IMR-90 (cell line): ENCODE results near the gene RAB40C. TPM values are rescaled to one million over a fixed set of nuclear protein-coding genes. Genes with fewer than 3 reads are reported as not detected.

ENCODE experiments used
- ATAC-seq: fragments of 200-7000 bp; cut with Tn5 transposase; 2 replicates; pipeline ENCODE4 v1.9.1; 2020; ENCODE audit warnings: low read depth, mild to moderate bottlenecking, moderate library complexity
- BruUV-seq: library from RNA; stranded (reverse); fragments of 400-500 nt; replicated peaks from 2 replicates; lab custom pipeline; 2021; lab: Mats Ljungman, UMichigan
- CTCF ChIA-PET: fragments of 300-600 bp; formaldehyde crosslinking; extraction: SDS; loops from one replicate; lab custom pipeline; 2021; ENCODE audit warnings: antibody characterized with exemption; lab: Yijun Ruan, JAX
- POLR2A ChIA-PET: fragments of 300-600 bp; sonication (Branson Sonifier 250); formaldehyde crosslinking; loops from one replicate; lab custom pipeline; 2022; ENCODE audit warnings: antibody characterized with exemption; ENCODE audit not compliant: unreplicated experiment; lab: Charles Lee
- DNase-seq: peaks from one replicate; pipeline ENCODE4 v3.0.0; 2013
- H2AFZ ChIP-seq: replicated peaks from 2 replicates; pipeline ENCODE3; 2013; ENCODE audit warnings: low read length, mild to moderate bottlenecking; ENCODE audit not compliant: poor library complexity
- H2AK5ac ChIP-seq: 2 replicates; pipeline ENCODE4 v1.6.1; 2013; ENCODE audit warnings: low read depth, low read length, inconsistent platforms
- H2AK9ac ChIP-seq: replicated peaks from 2 replicates; pipeline ENCODE3; 2013; ENCODE audit warnings: mild to moderate bottlenecking, low read depth, low read length, moderate library complexity; ENCODE audit not compliant: poor library complexity
- H2BK120ac ChIP-seq: 2 replicates; pipeline ENCODE4 v1.6.1; 2013; ENCODE audit warnings: low read depth, low read length, inconsistent platforms
- H2BK15ac ChIP-seq: 3 replicates; pipeline ENCODE4 v1.6.1; 2013; ENCODE audit warnings: low read depth, low read length, inconsistent platforms
- H2BK20ac ChIP-seq: 2 replicates; pipeline ENCODE4 v1.6.1; 2013; ENCODE audit warnings: low read depth, mild to moderate bottlenecking, inconsistent platforms, low read length, moderate library complexity
- H2BK5ac ChIP-seq: 2 replicates; pipeline ENCODE4 v1.6.1; 2013; ENCODE audit warnings: mild to moderate bottlenecking, low read depth, low read length, inconsistent platforms; ENCODE audit not compliant: poor library complexity, severe bottlenecking
- H3K14ac ChIP-seq: replicated peaks from 2 replicates; pipeline ENCODE4 v1.6.1; 2013; ENCODE audit warnings: low read depth, low read length, inconsistent platforms
- H3K18ac ChIP-seq: 2 replicates; pipeline ENCODE4 v1.6.1; 2013; ENCODE audit warnings: low read depth, low read length, control low read depth
- H3K23ac ChIP-seq: 2 replicates; pipeline ENCODE4 v1.6.1; 2013; ENCODE audit warnings: low read depth, low read length, inconsistent platforms
- H3K27ac ChIP-seq: 2 replicates; pipeline ENCODE4 v1.5.1; 2013; ENCODE audit warnings: mild to moderate bottlenecking, control low read depth, low read length; ENCODE audit not compliant: insufficient read depth
- H3K27me3 ChIP-seq: 2 replicates; pipeline ENCODE4 v1.6.1; 2013; ENCODE audit warnings: low read length; ENCODE audit not compliant: control insufficient read depth, insufficient read depth
- H3K36me3 ChIP-seq: 2 replicates; pipeline ENCODE4 v1.6.1; 2013; ENCODE audit warnings: low read length, mixed read lengths; ENCODE audit not compliant: control insufficient read depth, insufficient read depth
- H3K4ac ChIP-seq: 2 replicates; pipeline ENCODE4 v1.6.1; 2013; ENCODE audit warnings: low read depth, low read length, inconsistent platforms
- H3K4me1 ChIP-seq: 2 replicates; pipeline ENCODE4 v1.6.1; 2013; ENCODE audit warnings: low read length, mixed read lengths; ENCODE audit not compliant: control insufficient read depth, insufficient read depth
- H3K4me2 ChIP-seq: 2 replicates; pipeline ENCODE4 v1.6.1; 2013; ENCODE audit warnings: low read depth, mild to moderate bottlenecking, control low read depth, low read length, moderate library complexity
- H3K4me3 ChIP-seq: 2 replicates; pipeline ENCODE4 v1.5.1; 2013; ENCODE audit warnings: low read depth, mild to moderate bottlenecking, control low read depth, low read length, moderate library complexity; ENCODE audit not compliant: insufficient read depth
- H3K56ac ChIP-seq: 2 replicates; pipeline ENCODE4 v1.6.1; 2013; ENCODE audit warnings: low read length, inconsistent platforms; ENCODE audit not compliant: insufficient read depth; ENCODE audit errors: extremely low read depth
- H3K79me1 ChIP-seq, 2 experiments: 2 replicates each; pipeline ENCODE4 v1.6.1; 2013; ENCODE audit warnings: low read length in 2 of 2, inconsistent platforms in 1 of 2, low read depth in 1 of 2
- H3K9ac ChIP-seq: 2 replicates; pipeline ENCODE4 v1.6.1; 2013; ENCODE audit warnings: low read depth, low read length, control low read depth
- H3K9me1 ChIP-seq: 2 replicates; pipeline ENCODE4 v1.6.1; 2013; ENCODE audit warnings: low read length, inconsistent platforms; ENCODE audit not compliant: insufficient read depth
- H3K9me3 ChIP-seq: 2 replicates; pipeline ENCODE4 v1.6.1; 2013; ENCODE audit warnings: low read length; ENCODE audit not compliant: control insufficient read depth, insufficient read depth
- H4K20me1 ChIP-seq: 2 replicates; pipeline ENCODE4 v1.6.1; 2013; ENCODE audit warnings: low read length, inconsistent platforms; ENCODE audit not compliant: insufficient read depth
- H4K5ac ChIP-seq: 2 replicates; pipeline ENCODE4 v1.6.1; 2013; ENCODE audit warnings: mild to moderate bottlenecking, low read depth, low read length, control low read depth
- H4K8ac ChIP-seq, 2 experiments: 2 replicates each; pipeline ENCODE4 v1.6.1; 2013; ENCODE audit warnings: low read depth in 2 of 2, low read length in 2 of 2, control low read depth in 1 of 2, inconsistent platforms in 1 of 2
- H4K91ac ChIP-seq: 2 replicates; pipeline ENCODE4 v1.6.1; 2013; ENCODE audit warnings: low read depth, low read length, inconsistent platforms; ENCODE audit not compliant: insufficient read depth
- CEBPB ChIP-seq: IDR thresholded peaks from 2 replicates; pipeline ENCODE4 v1.6.1; 2012; ENCODE audit warnings: low read depth, low read length, improper control_type of control experiment
- CHD1 ChIP-seq: IDR thresholded peaks from 2 replicates; pipeline ENCODE4 v1.6.1; 2012; ENCODE audit warnings: low read depth, low read length, improper control_type of control experiment
- CTCF ChIP-seq: conservative IDR thresholded peaks from 2 replicates; pipeline ENCODE4 v1.5.1; 2012; ENCODE audit warnings: mild to moderate bottlenecking, low read depth, low read length, improper control_type of control experiment
- FOS ChIP-seq: fragments of 150-350 bp; IDR thresholded peaks from 2 replicates; pipeline ENCODE4 v1.6.1; 2016; ENCODE audit warnings: low read depth, low read length
- POLR2A ChIP-seq: IDR thresholded peaks from 2 replicates; pipeline ENCODE4 v1.6.1; 2012; ENCODE audit warnings: mild to moderate bottlenecking, low read depth, low read length
- RAD21 ChIP-seq: IDR thresholded peaks from 2 replicates; pipeline ENCODE4 v1.6.1; 2012; ENCODE audit warnings: low read length, improper control_type of control experiment
- WGBS, 2 experiments: methylation state at CpG; one replicate each; pipeline versions ENCODE4 v1.1.5 to v1.1.7; 2013; ENCODE audit warnings: missing lambda C conversion rate in 2 of 2; ENCODE audit not compliant: insufficient read length in 1 of 2; ENCODE audit errors: extremely low coverage in 2 of 2; 5-methylcytosine and 5-hydroxymethylcytosine counted together
- dilution Hi-C: fragments of 300-500 bp; cut with HindIII; formaldehyde crosslinking; loops from one replicate; pipeline ENCODE4 v1.14.3; 2018; ENCODE audit warnings: low sequenced_read_pairs; ENCODE audit not compliant: unreplicated experiment
- in situ Hi-C: fragments of 300-500 bp; cut with MboI; formaldehyde crosslinking; loops from 3 replicates; pipeline ENCODE4 v1.14.3; 2019; ENCODE audit warnings: low sequenced_read_pairs, inconsistent platforms, mixed read lengths
- intact Hi-C: fragments of 100-400 bp; cut with micrococcal nuclease; formaldehyde crosslinking; loops from 2 replicates; pipeline ENCODE4 v1.10.0; 2022
- polyA plus RNA-seq, 3 experiments: library from polyadenylated mRNA; depleted of rRNA; stranded (reverse); fragments of >200 nt; gene quantifications; 2 replicates each; pipeline ENCODE4 v1.2.3, GENCODE V29; 2012; ENCODE audit warnings: low replicate concordance in 1 of 3
- total RNA-seq: library from RNA; depleted of rRNA; stranded (reverse); fragments of >200 nt; gene quantifications from 2 replicates; pipeline ENCODE4 v1.2.3, GENCODE V29; 2012

The RAB40C gene
- total and polyA plus RNA-seq, 2 of the 4 experiments (the other 2 are of a cell fraction), result 6.8 to 13.7 TPM

GRCh38 chr16:676565-676902 lies 86.7 kb downstream of the RAB40C start:
- dilution Hi-C loops, result no loop called here
- H3K4me1 ChIP-seq, result peaks cover 15% of the 10 kb centered on the region
- TF ChIP-seq FOS (no peak), CHD1 (no peak), POLR2A (no peak), RAD21 (no peak), CEBPB (no peak), CTCF (no peak)

More at GRCh38 chr16:676565-676902, 86.7 kb downstream of the RAB40C start:
- Histone ChIP-seq H3K4me2 (no peak overlapping the region), H3K56ac (no peak overlapping the region), H2BK120ac (no peak overlapping the region), H2AK9ac (peak overlapping the region; percentile 78), H2BK15ac (no peak overlapping the region), H3K14ac (no peak overlapping the region), H2BK5ac (no peak overlapping the region), H4K8ac (no peak overlapping the region), H2BK20ac (no peak overlapping the region), H3K27ac (no peak overlapping the region), H3K9me3 (no peaks in the 10 kb centered on the region), H2AFZ (no peak overlapping the region), H4K20me1 (peaks cover 29% of the 10 kb centered on the region), H3K18ac (no peak overlapping the region), H3K79me1 (peaks cover 0 to 27% of the 10 kb centered on the region in 2 experiments; a peak in 2 of 4 replicates), H2AK5ac (no peak overlapping the region), H3K4ac (no peak overlapping the region), H3K4me3 (no peak overlapping the region), H4K5ac (no peak overlapping the region), H3K23ac (no peak overlapping the region), H3K9ac (no peak overlapping the region), H3K27me3 (no peaks in the 10 kb centered on the region), H3K36me3 (peaks cover 28% of the 10 kb centered on the region), H3K9me1 (peaks cover 9% of the 10 kb centered on the region; the same call in 1 of the 2 replicates), H4K91ac (no peak overlapping the region)
- POLR2A ChIA-PET, result no interaction called here
- ATAC-seq, result no peak
- in situ Hi-C loops (no loop called here), intact Hi-C loops (no loop called here)
- CTCF ChIA-PET, result no interaction called here
- 91% methylated on average over 15 of the region's 21 CpGs; no CpG with 5 or more reads in 1 of the 2 experiments for WGBS, 2 experiments
- DNase-seq, result no peak
- no TSS peak for BruUV-seq
